Measurements from ENCODE around the gene STRBP.

STRBP gene

DNA sequence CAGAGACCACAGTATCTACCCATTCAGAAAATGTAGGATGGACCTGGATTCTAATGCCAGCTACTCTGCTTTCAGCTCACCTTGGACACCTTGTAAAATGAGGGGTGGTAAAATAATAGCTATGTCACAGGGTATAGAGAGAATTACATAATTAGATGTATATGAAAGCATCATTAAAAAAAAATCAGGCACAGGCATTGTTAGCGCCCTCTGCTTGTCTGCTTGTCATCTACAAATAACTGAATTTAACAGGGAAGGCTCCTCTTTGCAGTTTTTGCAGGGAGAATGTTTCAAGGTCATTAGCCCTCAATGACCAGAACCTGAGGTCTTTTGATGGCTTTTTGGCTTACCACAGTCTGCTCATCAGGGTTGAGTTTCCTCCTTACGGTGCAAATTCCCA is 176.9 kb downstream of the STRBP start:
- TF ChIP-seq, protein P1, sequence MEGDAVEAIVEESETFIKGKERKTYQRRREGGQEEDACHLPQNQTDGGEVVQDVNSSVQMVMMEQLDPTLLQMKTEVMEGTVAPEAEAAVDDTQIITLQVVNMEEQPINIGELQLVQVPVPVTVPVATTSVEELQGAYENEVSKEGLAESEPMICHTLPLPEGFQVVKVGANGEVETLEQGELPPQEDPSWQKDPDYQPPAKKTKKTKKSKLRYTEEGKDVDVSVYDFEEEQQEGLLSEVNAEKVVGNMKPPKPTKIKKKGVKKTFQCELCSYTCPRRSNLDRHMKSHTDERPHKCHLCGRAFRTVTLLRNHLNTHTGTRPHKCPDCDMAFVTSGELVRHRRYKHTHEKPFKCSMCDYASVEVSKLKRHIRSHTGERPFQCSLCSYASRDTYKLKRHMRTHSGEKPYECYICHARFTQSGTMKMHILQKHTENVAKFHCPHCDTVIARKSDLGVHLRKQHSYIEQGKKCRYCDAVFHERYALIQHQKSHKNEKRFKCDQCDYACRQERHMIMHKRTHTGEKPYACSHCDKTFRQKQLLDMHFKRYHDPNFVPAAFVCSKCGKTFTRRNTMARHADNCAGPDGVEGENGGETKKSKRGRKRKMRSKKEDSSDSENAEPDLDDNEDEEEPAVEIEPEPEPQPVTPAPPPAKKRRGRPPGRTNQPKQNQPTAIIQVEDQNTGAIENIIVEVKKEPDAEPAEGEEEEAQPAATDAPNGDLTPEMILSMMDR (IDR thresholded peaks at IDR 0.05; ENCODE audit: extremely low read depth, missing control alignments), result no peak
- no peak for DNase-seq (ENCODE audit: low spot score)

DNA sequence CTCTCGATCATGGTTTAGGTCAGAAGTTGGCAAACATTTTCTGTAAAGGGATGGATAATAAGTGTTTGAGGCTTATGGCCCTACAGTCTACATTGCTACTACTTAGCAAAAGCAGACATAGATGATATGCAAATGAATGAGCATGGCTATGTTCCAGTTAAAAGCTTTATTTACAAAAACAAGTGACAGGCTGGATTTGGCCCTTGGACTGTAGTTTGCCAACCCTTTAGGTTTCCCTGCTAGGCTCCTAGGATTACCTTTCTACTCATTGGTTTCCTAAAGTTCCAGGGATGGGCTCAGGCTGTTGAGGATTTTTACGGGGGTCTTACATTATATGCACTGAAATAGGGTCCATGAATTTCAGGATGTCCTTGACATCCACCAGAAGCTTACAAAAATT is 177.4 kb downstream of the STRBP start:
- TF ChIP-seq, protein P1 (IDR thresholded peaks at IDR 0.05; ENCODE audit: extremely low read depth, missing control alignments), result no peak
- DNase-seq (ENCODE audit: low spot score), result no peak

DNA sequence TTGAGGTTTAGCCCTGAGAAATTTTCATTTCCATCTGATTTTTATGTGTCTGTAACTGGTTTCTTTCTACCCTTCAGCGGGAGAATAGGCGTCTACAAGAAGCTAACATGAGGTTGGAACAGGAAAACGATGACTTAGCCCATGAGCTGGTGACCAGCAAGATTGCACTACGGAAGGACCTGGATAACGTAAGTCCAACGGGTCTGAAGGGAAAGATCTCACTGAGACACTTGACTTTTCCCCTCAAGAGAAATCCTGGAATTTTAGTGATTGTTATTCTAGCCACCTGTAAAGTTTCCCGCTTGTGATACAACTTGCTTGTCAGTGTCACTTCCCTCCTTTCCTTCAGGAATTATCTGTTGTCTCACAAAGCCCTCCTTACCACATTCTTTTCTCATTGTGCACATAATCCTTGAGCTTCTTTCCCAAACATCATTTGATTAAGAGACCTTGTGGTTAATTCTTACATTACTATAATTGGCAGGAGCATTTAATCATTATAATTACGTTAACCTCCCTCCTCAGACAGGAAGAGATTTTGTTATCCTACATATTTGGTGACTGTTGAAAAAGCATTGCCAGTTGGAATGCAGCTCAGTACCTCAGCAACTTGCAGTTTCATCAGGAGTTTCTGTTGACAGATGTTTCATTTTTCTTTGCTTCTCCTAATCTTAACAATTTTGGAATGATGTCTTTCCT is 178.0 kb downstream of the STRBP start:
- DNase-seq (ENCODE audit: low spot score), result no peak
- TF ChIP-seq, protein P1 (IDR thresholded peaks at IDR 0.05; ENCODE audit: extremely low read depth, missing control alignments), result no peak

DNA sequence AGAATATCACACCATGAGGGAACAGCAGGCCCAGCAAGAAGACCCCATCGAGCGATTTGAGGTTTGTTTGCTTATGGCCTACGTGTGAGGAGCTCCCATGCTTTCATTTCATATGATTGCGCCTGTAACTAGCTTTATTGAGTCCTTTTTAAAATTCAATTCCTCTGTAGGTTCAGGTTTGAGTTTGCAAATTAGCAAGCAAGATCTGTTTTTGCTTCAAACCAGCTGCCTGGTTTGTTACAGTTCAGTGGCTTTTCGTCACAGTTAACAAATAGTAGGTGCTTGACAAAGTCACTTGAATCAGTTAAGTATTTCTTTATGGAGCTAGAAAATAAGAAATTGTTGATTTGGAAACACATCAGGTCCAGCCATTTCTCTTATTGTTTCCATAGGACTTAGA is 178.6 kb downstream of the STRBP start:
- no peak for DNase-seq (ENCODE audit: low spot score)
- TF ChIP-seq, protein P1 (IDR thresholded peaks at IDR 0.05; ENCODE audit: extremely low read depth, missing control alignments), result no peak

DNA sequence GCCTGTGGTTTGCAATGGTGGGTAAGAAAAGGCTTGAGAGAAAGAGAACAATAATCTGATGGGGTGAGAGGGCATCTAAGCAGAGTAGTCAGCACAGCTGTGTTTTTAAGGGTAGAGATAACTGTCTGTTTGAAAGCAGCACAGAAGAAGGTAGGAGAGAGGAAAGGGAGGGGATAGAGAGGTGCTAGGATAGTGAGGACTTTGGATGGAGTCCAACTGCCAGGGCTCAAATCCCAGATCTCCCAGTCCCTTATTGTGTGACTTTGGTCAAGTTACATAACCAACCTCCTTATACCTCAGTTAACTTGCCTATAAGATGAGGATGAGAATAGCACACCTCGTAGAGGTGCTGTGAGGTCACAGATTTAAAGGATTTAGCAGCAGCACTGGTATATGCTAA is 179.3 kb downstream of the STRBP start:
- TF ChIP-seq, protein P1 (IDR thresholded peaks at IDR 0.05; ENCODE audit: extremely low read depth, missing control alignments), result no peak
- DNase-seq (ENCODE audit: low spot score), result no peak

DNA sequence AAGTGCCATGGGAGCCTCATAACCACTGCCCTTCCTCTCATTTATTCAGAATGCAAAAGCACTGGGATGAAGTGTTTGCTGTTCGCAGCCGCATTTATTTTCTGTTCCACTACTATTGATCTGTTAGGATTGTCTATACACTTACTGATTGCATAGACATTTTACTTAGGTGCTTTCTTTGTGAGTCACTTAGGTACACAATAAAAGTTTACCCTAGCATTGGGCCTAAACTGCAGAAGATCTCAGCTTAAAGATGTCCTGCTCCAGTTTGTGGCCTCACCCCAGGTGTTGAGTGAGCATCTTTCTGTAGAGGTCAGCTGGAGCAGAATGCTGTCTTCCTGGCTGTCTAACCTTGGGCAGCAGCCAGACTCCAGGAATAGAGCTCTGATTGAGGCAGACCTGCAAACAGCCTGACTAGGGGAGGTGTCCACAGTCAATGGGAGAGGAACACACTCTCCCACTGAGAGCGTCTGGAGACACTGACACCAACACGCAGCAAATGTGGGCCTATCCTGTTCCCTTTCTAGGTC is 181.0 kb downstream of the STRBP start:
- no peak for DNase-seq (ENCODE audit: low spot score)
- TF ChIP-seq, protein P1 (IDR thresholded peaks at IDR 0.05; ENCODE audit: extremely low read depth, missing control alignments), result no peak

DNA sequence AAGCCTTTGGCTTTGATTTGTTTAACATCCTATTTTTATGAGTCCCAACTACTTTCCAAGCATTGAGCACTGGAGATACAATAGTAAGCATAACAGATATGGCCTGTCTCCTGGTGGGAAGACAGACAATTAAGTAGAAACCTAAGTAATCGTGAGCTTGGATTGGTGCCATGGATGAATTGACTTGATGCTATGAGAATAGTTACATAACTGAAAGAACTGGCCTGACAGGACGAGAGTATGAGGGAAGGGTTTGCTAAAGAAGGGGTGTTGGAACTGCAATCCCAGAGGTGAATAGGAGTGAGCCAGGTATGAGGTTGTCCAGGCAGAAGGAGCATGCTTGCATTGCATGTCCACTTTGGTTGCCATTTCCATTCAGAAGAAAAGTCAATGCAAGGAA is 182.5 kb downstream of the STRBP start:
- TF ChIP-seq, protein P1 (IDR thresholded peaks at IDR 0.05; ENCODE audit: extremely low read depth, missing control alignments), result no peak
- no peak for DNase-seq (ENCODE audit: low spot score)

Measured in GM20000 (cell line).